NCI-H1105 (cell line): ENCODE measurements around the gene ZFYVE27.
A peak's percentile ranks its signal among the peaks of the same experiment; 100 is the strongest.
"Not testable (repeated sequence)": the region's sequence is repeated elsewhere in the genome, so short reads cannot be mapped to it uniquely, and the experiment has no call there.

Source experiments
- DNase-seq: peaks from one replicate; lab custom pipeline; 2025; lab: John Stamatoyannopoulos, UW

ZFYVE27 gene

GRCh38 chr10:97736902-97737769 lies at the start of gene ZFYVE27:
TSS of gene ZFYVE27 (plus strand) at chr10:97737128. CDS start at chr10:97738478, 1,350 bp downstream.
- DNase-seq, result peak; percentile 78

GRCh38 chr10:97687785-97688781 lies 48.8 kb upstream of the ZFYVE27 start:
- DNase-seq, result no peak

- DNase-seq, result no peak
Measured at GRCh38 chr10:97689559-97690020, 47.3 kb upstream of the ZFYVE27 start.

GRCh38 chr10:97690133-97690532 lies 46.8 kb upstream of the ZFYVE27 start:
- no peak for DNase-seq

GRCh38 chr10:97698072-97698655 lies 38.8 kb upstream of the ZFYVE27 start:
- not testable (repeated sequence) for DNase-seq

GRCh38 chr10:97701438-97702069 lies 35.4 kb upstream of the ZFYVE27 start:
- peak; percentile 41 for DNase-seq

- no peak for DNase-seq
Measured at GRCh38 chr10:97703398-97704067, 33.4 kb upstream of the ZFYVE27 start.

- DNase-seq, result no peak
Measured at GRCh38 chr10:97704341-97704740, 32.6 kb upstream of the ZFYVE27 start.

GRCh38 chr10:97705006-97705670 lies 31.8 kb upstream of the ZFYVE27 start:
- no peak for DNase-seq

- no peak for DNase-seq
Measured at GRCh38 chr10:97707134-97707861, 29.6 kb upstream of the ZFYVE27 start.

GRCh38 chr10:97708167-97708566 lies 28.8 kb upstream of the ZFYVE27 start:
- DNase-seq, result no peak

- peak; percentile 11 for DNase-seq
Measured at GRCh38 chr10:97708976-97709946, 27.7 kb upstream of the ZFYVE27 start.

- DNase-seq, result no peak
Measured at GRCh38 chr10:97711640-97712572, 25.0 kb upstream of the ZFYVE27 start.

GRCh38 chr10:97713339-97713825 lies 23.5 kb upstream of the ZFYVE27 start, which contains the start of gene MARVELD1:
TSS of gene MARVELD1 (plus strand) at chr10:97713730. CDS start at chr10:97713877, 147 bp downstream.
- DNase-seq, result peak; percentile 6

- peak; percentile 19 for DNase-seq
Measured at GRCh38 chr10:97713826-97714400, 23.0 kb upstream of the ZFYVE27 start.

GRCh38 chr10:97714401-97715258 lies 22.3 kb upstream of the ZFYVE27 start:
- peak; percentile 18 for DNase-seq
